Liver (tissue), 3 donors: ENCODE results near the gene CFAP77.

Source experiments
- RXRA ChIP-seq, 2 donors: IDR thresholded peaks; 2 replicates each; pipeline ENCODE4 v1.6.1; 2017 to 2018; ENCODE audit warnings: antibody characterized with exemption in 2 of 2, mild to moderate bottlenecking in 1 of 2
- TF ChIP-seq, protein P1 (sequence below): IDR thresholded peaks from 2 replicates; pipeline ENCODE4 v1.6.1; 2016; ENCODE audit warnings: antibody characterized with exemption, mild to moderate bottlenecking
- TF ChIP-seq, protein P2 (sequence below): IDR thresholded peaks from 2 replicates; pipeline ENCODE4 v1.6.1; 2016; ENCODE audit warnings: antibody characterized with exemption
- TF ChIP-seq, protein P3 (sequence below): fragments of 150-350 bp; IDR thresholded peaks from 2 replicates; pipeline ENCODE4 v1.5.1; 2017; ENCODE audit warnings: improper control_type of control experiment, low read depth, low read length; ENCODE audit not compliant: missing input control
- TF ChIP-seq, protein P4 (sequence below): IDR thresholded peaks from 2 replicates; pipeline ENCODE4 v1.6.1; 2016; ENCODE audit warnings: antibody characterized with exemption
- donor health status: healthy.
- donor health status: healthy.

DNA sequence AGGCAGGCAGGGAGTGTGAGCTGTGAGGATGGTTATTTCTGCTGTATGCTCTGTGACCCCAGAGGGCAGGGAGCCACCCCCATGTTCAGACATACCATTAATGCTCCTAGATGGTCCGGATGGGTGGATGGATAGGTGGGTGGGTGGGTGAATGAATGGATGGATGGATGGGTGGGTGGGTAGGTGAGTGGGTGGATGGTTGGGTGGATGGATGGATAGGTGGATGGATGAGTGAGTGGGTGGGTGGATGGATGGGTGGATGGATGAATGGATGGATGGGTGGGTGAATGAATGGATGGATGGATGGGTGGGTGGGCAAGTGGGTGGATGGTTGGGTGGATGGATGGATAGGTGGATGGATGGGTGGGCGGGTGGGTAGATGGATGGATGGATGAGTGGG lies 109.0 kb downstream of the CFAP77 start:
- TF ChIP-seq, protein P1, sequence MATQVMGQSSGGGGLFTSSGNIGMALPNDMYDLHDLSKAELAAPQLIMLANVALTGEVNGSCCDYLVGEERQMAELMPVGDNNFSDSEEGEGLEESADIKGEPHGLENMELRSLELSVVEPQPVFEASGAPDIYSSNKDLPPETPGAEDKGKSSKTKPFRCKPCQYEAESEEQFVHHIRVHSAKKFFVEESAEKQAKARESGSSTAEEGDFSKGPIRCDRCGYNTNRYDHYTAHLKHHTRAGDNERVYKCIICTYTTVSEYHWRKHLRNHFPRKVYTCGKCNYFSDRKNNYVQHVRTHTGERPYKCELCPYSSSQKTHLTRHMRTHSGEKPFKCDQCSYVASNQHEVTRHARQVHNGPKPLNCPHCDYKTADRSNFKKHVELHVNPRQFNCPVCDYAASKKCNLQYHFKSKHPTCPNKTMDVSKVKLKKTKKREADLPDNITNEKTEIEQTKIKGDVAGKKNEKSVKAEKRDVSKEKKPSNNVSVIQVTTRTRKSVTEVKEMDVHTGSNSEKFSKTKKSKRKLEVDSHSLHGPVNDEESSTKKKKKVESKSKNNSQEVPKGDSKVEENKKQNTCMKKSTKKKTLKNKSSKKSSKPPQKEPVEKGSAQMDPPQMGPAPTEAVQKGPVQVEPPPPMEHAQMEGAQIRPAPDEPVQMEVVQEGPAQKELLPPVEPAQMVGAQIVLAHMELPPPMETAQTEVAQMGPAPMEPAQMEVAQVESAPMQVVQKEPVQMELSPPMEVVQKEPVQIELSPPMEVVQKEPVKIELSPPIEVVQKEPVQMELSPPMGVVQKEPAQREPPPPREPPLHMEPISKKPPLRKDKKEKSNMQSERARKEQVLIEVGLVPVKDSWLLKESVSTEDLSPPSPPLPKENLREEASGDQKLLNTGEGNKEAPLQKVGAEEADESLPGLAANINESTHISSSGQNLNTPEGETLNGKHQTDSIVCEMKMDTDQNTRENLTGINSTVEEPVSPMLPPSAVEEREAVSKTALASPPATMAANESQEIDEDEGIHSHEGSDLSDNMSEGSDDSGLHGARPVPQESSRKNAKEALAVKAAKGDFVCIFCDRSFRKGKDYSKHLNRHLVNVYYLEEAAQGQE = no peak
- TF ChIP-seq, protein P2, sequence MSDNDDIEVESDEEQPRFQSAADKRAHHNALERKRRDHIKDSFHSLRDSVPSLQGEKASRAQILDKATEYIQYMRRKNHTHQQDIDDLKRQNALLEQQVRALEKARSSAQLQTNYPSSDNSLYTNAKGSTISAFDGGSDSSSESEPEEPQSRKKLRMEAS = no peak
- TF ChIP-seq, protein P3, sequence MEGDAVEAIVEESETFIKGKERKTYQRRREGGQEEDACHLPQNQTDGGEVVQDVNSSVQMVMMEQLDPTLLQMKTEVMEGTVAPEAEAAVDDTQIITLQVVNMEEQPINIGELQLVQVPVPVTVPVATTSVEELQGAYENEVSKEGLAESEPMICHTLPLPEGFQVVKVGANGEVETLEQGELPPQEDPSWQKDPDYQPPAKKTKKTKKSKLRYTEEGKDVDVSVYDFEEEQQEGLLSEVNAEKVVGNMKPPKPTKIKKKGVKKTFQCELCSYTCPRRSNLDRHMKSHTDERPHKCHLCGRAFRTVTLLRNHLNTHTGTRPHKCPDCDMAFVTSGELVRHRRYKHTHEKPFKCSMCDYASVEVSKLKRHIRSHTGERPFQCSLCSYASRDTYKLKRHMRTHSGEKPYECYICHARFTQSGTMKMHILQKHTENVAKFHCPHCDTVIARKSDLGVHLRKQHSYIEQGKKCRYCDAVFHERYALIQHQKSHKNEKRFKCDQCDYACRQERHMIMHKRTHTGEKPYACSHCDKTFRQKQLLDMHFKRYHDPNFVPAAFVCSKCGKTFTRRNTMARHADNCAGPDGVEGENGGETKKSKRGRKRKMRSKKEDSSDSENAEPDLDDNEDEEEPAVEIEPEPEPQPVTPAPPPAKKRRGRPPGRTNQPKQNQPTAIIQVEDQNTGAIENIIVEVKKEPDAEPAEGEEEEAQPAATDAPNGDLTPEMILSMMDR = no peak
- no peak for TF ChIP-seq RXRA (IDR thresholded peaks at IDR 0.05)
- TF ChIP-seq, protein P4, sequence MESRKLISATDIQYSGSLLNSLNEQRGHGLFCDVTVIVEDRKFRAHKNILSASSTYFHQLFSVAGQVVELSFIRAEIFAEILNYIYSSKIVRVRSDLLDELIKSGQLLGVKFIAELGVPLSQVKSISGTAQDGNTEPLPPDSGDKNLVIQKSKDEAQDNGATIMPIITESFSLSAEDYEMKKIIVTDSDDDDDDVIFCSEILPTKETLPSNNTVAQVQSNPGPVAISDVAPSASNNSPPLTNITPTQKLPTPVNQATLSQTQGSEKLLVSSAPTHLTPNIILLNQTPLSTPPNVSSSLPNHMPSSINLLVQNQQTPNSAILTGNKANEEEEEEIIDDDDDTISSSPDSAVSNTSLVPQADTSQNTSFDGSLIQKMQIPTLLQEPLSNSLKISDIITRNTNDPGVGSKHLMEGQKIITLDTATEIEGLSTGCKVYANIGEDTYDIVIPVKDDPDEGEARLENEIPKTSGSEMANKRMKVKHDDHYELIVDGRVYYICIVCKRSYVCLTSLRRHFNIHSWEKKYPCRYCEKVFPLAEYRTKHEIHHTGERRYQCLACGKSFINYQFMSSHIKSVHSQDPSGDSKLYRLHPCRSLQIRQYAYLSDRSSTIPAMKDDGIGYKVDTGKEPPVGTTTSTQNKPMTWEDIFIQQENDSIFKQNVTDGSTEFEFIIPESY = no peak
